H1 (cell line): Measurements from ENCODE around the gene CNIH3. TPM values are rescaled to one million over a fixed set of nuclear protein-coding genes. Genes with fewer than 3 reads are reported as not detected.

Source experiments
- CTCF ChIA-PET: fragments of 300-600 bp; sonication (Branson Sonifier 250); formaldehyde crosslinking; loops from one replicate; lab custom pipeline; 2021; ENCODE audit not compliant: partially characterized antibody; lab: Charles Lee
- POLR2A ChIA-PET: fragments of 300-600 bp; sonication (Branson Sonifier 250); formaldehyde crosslinking; loops from one replicate; lab custom pipeline; 2021; ENCODE audit warnings: inconsistent platforms; ENCODE audit not compliant: partially characterized antibody; lab: Charles Lee
- DNase-seq, 2 experiments: peaks; one replicate each; pipeline versions ENCODE4 v3.0.0 to v3.0.0-alpha.2; 2010 to 2022; ENCODE audit warnings: low spot score in 2 of 2, low read depth in 1 of 2, mixed read lengths in 1 of 2
- FAIRE-seq: peaks from 2 replicates; lab custom pipeline; 2011; peaks lifted over from hg19 to GRCh38; lab: Jason Lieb, UNC
- H2AFZ ChIP-seq: 2 replicates; pipeline ENCODE4 v1.8.1; 2012; ENCODE audit warnings: low read length, inconsistent platforms
- H2AK5ac ChIP-seq: 2 replicates; pipeline ENCODE4 v1.6.1; 2013; ENCODE audit warnings: low read depth, low read length
- H2BK120ac ChIP-seq: replicated peaks from 2 replicates; pipeline ENCODE3; 2013; ENCODE audit warnings: low read depth, low read length, inconsistent platforms
- H2BK12ac ChIP-seq: 2 replicates; pipeline ENCODE4 v1.6.1; 2013; ENCODE audit warnings: low read depth, low read length
- H2BK15ac ChIP-seq: 2 replicates; pipeline ENCODE4 v1.6.1; 2013; ENCODE audit warnings: low read length
- H2BK20ac ChIP-seq: 2 replicates; pipeline ENCODE4 v1.6.1; 2013; ENCODE audit warnings: low read length
- H2BK5ac ChIP-seq: 2 replicates; pipeline ENCODE4 v1.6.1; 2013; ENCODE audit warnings: low read depth, low read length
- H3K14ac ChIP-seq: 2 replicates; pipeline ENCODE4 v1.6.1; 2013; ENCODE audit warnings: inconsistent platforms; ENCODE audit not compliant: insufficient read length
- H3K18ac ChIP-seq: 2 replicates; pipeline ENCODE4 v1.6.1; 2013; ENCODE audit warnings: low read length; ENCODE audit errors: extremely low read depth
- H3K23ac ChIP-seq: 2 replicates; pipeline ENCODE4 v1.6.1; 2013; ENCODE audit warnings: inconsistent platforms; ENCODE audit not compliant: insufficient read length
- H3K23me2 ChIP-seq: 2 replicates; pipeline ENCODE4 v1.6.1; 2013; ENCODE audit warnings: low read depth, low read length
- H3K27ac ChIP-seq: 2 replicates; pipeline ENCODE4 v1.6.1; 2011; ENCODE audit warnings: low read depth, low read length, inconsistent platforms
- H3K27me3 ChIP-seq, 4 experiments: replicated peaks in 1 of 4; 1 replicate in 1 of 4; 2 replicates in 3 of 4; pipeline versions ENCODE4 v1.6.1 to v1.8.1; 2011 to 2013; ENCODE audit warnings: low read length in 3 of 4, mild to moderate bottlenecking in 3 of 4, inconsistent platforms in 2 of 4, mixed read lengths in 2 of 4, moderate library complexity in 1 of 4; ENCODE audit not compliant: control insufficient read depth in 3 of 4, insufficient read depth in 3 of 4; ENCODE audit errors: extremely low read depth in 1 of 4
- H3K36me3 ChIP-seq, 4 experiments: 2 replicates each; pipeline versions ENCODE4 v1.6.1 to v1.8.1; 2011 to 2013; ENCODE audit warnings: mild to moderate bottlenecking in 4 of 4, low read length in 3 of 4, moderate library complexity in 2 of 4, control low read depth in 1 of 4, inconsistent platforms in 1 of 4; ENCODE audit not compliant: insufficient read depth in 4 of 4, control insufficient read depth in 2 of 4
- H3K4ac ChIP-seq: replicated peaks from 2 replicates; pipeline ENCODE3; 2013; ENCODE audit warnings: low read length, low read depth, mixed read lengths, inconsistent platforms; ENCODE audit not compliant: insufficient read length
- H3K4me1 ChIP-seq, 4 experiments: replicated peaks in 1 of 4; 1 replicate in 1 of 4; 2 replicates in 3 of 4; pipeline versions ENCODE4 v1.6.1 to v1.8.1; 2011 to 2013; ENCODE audit warnings: low read length in 3 of 4, inconsistent platforms in 2 of 4, mixed read lengths in 1 of 4; ENCODE audit not compliant: insufficient read depth in 4 of 4, control insufficient read depth in 3 of 4
- H3K4me2 ChIP-seq, 2 experiments: 2 replicates each; pipeline versions ENCODE4 v1.6.1 to v1.8.1; 2011 to 2013; ENCODE audit warnings: low read depth in 2 of 2, low read length in 2 of 2, control low read depth in 1 of 2, inconsistent platforms in 1 of 2, mild to moderate bottlenecking in 1 of 2; ENCODE audit not compliant: insufficient read depth in 1 of 2
- H3K4me3 ChIP-seq, 4 experiments: fragments of 200-600, 300-600 bp in 1 of 4; sonication (generic), shearing (Covaris generic), sonication (Bioruptor Twin) in 1 of 4; 2 replicates each; pipeline versions ENCODE4 v1.5.1 to v1.8.1; 2011 to 2016; ENCODE audit warnings: low read length in 4 of 4, low read depth in 3 of 4, control low read depth in 2 of 4, inconsistent platforms in 2 of 4, mild to moderate bottlenecking in 2 of 4, mixed read lengths in 1 of 4, moderate library complexity in 1 of 4; ENCODE audit not compliant: insufficient read depth in 2 of 4; ENCODE audit errors: extremely low read depth in 1 of 4
- H3K56ac ChIP-seq: replicated peaks from 2 replicates; pipeline ENCODE3; 2013; ENCODE audit warnings: low read depth, mild to moderate bottlenecking, mixed read lengths, low read length, inconsistent platforms; ENCODE audit not compliant: insufficient read length
- H3K79me1 ChIP-seq: 2 replicates; pipeline ENCODE4 v1.6.1; 2013; ENCODE audit warnings: low read depth, low read length, control low read depth
- H3K79me2 ChIP-seq, 2 experiments: 2 replicates each; pipeline versions ENCODE4 v1.6.1 to v1.8.1; 2012 to 2013; ENCODE audit warnings: low read length in 2 of 2, mild to moderate bottlenecking in 2 of 2, inconsistent platforms in 1 of 2; ENCODE audit not compliant: insufficient read depth in 2 of 2, control insufficient read depth in 1 of 2
- H3K9ac ChIP-seq, 4 experiments: replicated peaks in 1 of 4; 1 replicate in 1 of 4; 2 replicates in 3 of 4; pipeline versions ENCODE4 v1.6.1 to v1.8.1; 2011 to 2013; ENCODE audit warnings: low read depth in 3 of 4, low read length in 3 of 4, control low read depth in 2 of 4, mild to moderate bottlenecking in 2 of 4, moderate library complexity in 2 of 4, inconsistent platforms in 1 of 4; ENCODE audit errors: extremely low read depth in 1 of 4
- H3K9me3 ChIP-seq, 2 experiments: 2 replicates each; pipeline versions ENCODE4 v1.6.1 to v1.8.1; 2012 to 2013; ENCODE audit warnings: mild to moderate bottlenecking in 2 of 2, moderate library complexity in 2 of 2, control low read depth in 1 of 2, inconsistent platforms in 1 of 2, low read depth in 1 of 2, low read length in 1 of 2, mixed read lengths in 1 of 2; ENCODE audit not compliant: insufficient read depth in 2 of 2
- H4K20me1 ChIP-seq, 2 experiments: replicated peaks in 1 of 2; 2 replicates each; pipeline versions ENCODE3 to v1.8.1; 2011 to 2013; ENCODE audit warnings: inconsistent platforms in 2 of 2, low read length in 2 of 2, mild to moderate bottlenecking in 1 of 2; ENCODE audit not compliant: insufficient read depth in 2 of 2, control insufficient read depth in 1 of 2
- H4K5ac ChIP-seq: 2 replicates; pipeline ENCODE4 v1.6.1; 2013; ENCODE audit warnings: low read length, low read depth, mixed read lengths, inconsistent platforms; ENCODE audit not compliant: insufficient read length
- H4K8ac ChIP-seq: 2 replicates; pipeline ENCODE4 v1.8.0; 2013; ENCODE audit warnings: mild to moderate bottlenecking, moderate library complexity, low read length, inconsistent platforms; ENCODE audit not compliant: insufficient read depth; ENCODE audit errors: extremely low read depth
- H4K91ac ChIP-seq: replicated peaks from 2 replicates; pipeline ENCODE3; 2013; ENCODE audit warnings: low read length, mixed read lengths, inconsistent platforms; ENCODE audit not compliant: insufficient read length
- ASH2L ChIP-seq: fragments of 200-600, 300-600 bp; sonication (generic); IDR thresholded peaks from one replicate; pipeline ENCODE4 v1.7.1; 2017; ENCODE audit warnings: low read length
- CBX5 ChIP-seq: fragments of 300-800, 300-1000 bp; sonication (generic); IDR thresholded peaks from 2 replicates; pipeline ENCODE4 v1.7.1; 2016; ENCODE audit warnings: antibody characterized with exemption, low read length, low read depth
- CHD1 ChIP-seq: IDR thresholded peaks from 2 replicates; pipeline ENCODE4 v1.6.1; 2012; ENCODE audit warnings: low read depth, low read length, improper control_type of control experiment
- EP300 ChIP-seq, 2 experiments: IDR thresholded peaks; 1 replicate in 1 of 2; 2 replicates in 1 of 2; pipeline ENCODE4 v1.6.1; 2011 to 2012; ENCODE audit warnings: low read depth in 2 of 2, low read length in 2 of 2, mild to moderate bottlenecking in 2 of 2, borderline replicate concordance in 1 of 2, inconsistent platforms in 1 of 2, moderate library complexity in 1 of 2
- HDAC6 ChIP-seq: IDR thresholded peaks from one replicate; pipeline ENCODE4 v1.7.1; 2012; ENCODE audit warnings: low read depth, mild to moderate bottlenecking, inconsistent platforms, low read length, moderate library complexity
- JUN ChIP-seq: IDR thresholded peaks from 2 replicates; pipeline ENCODE4 v1.6.1; 2011; ENCODE audit warnings: low read depth, mild to moderate bottlenecking, improper control_type of control experiment, low read length
- JUND ChIP-seq: IDR thresholded peaks from 2 replicates; pipeline ENCODE4 v1.6.1; 2011; ENCODE audit warnings: mild to moderate bottlenecking, improper control_type of control experiment, low read length
- KDM4A ChIP-seq: IDR thresholded peaks from one replicate; pipeline ENCODE4 v1.7.1; 2012; ENCODE audit warnings: low read depth, mild to moderate bottlenecking, moderate library complexity, low read length, inconsistent platforms; ENCODE audit not compliant: severe bottlenecking
- POU5F1 ChIP-seq: IDR thresholded peaks from 2 replicates; pipeline ENCODE4 v1.6.1; 2011; ENCODE audit warnings: low read depth, mild to moderate bottlenecking, low read length, moderate library complexity
- RBBP5 ChIP-seq: IDR thresholded peaks from 2 replicates; pipeline ENCODE4 v1.7.1; 2012; ENCODE audit warnings: low read depth, mild to moderate bottlenecking, inconsistent platforms, low read length, moderate library complexity, borderline replicate concordance
- RXRA ChIP-seq: IDR thresholded peaks from 2 replicates; pipeline ENCODE4 v1.6.1; 2011; ENCODE audit warnings: low read depth, mild to moderate bottlenecking, low read length, moderate library complexity; ENCODE audit not compliant: insufficient read depth
- ZNF274 ChIP-seq: IDR thresholded peaks from 2 replicates; pipeline ENCODE4 v1.7.0; 2012; ENCODE audit warnings: low read length, borderline replicate concordance; ENCODE audit errors: extremely low read depth
- WGBS, 2 experiments: shearing (Covaris generic) in 1 of 2; methylation state at CpG; one replicate each; pipeline versions ENCODE4 v1.1.6 to v1.1.7; 2013 to 2015; ENCODE audit warnings: low lambda C conversion rate in 2 of 2, mixed read lengths in 2 of 2, inconsistent platforms in 1 of 2, low coverage in 1 of 2, missing lambda C conversion rate in 1 of 2; ENCODE audit not compliant: insufficient replicate concordance in 2 of 2, insufficient coverage in 1 of 2, insufficient read length in 1 of 2; ENCODE audit errors: extremely low coverage in 1 of 2, missing lambda C conversion rate in 1 of 2; 5-methylcytosine and 5-hydroxymethylcytosine counted together
- polyA plus RNA-seq, 7 experiments: library from polyadenylated mRNA; depleted of rRNA in 3 of 7; stranded (reverse) in 5 of 7; unstranded in 2 of 7; fragments of >200 nt in 5 of 7; fragments of 200-250 nt in 2 of 7; gene quantifications; 1 replicate in 5 of 7; 2 replicates in 1 of 7; 4 replicates in 1 of 7; pipeline versions ENCODE4 v1.2.1 to v1.2.3, GENCODE V29; 2011 to 2013; ENCODE audit warnings: missing spikeins in 2 of 7, mixed read lengths in 2 of 7
- total RNA-seq: library from RNA; stranded (reverse); fragmentation: NEBNext Ultra II Directional; extraction: Animal tissue kit (Norgen Biotek cat#: 25700); gene quantifications from 2 replicates; pipeline ENCODE4 v1.2.1, GENCODE V29; 2021

CNIH3 gene
- total and polyA plus RNA-seq, 2 of the 8 experiments (the other 6 are each of a cell fraction or from before 2014, with no cell fraction given): 3.7 to 5.6 TPM

DNA sequence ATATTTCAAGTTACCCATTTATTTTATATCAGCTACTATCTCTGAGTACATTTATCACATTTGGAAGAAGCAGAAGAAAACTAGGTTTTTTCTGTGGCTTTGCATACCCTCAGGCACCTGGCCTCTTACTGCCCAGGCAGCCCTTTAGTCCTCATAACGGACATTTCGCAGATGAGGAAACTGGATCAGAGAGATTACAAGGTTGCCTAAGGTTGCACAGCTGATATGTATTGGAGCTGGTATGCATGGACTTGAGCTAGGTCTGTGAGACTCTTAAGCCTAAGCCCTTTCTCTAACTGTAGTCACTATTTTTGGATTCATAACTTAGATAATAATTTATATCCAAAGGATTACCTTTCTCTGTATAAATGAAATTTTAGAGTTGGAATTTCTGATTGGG is 4.0 kb downstream of the CNIH3 start:
- Histone ChIP-seq H3K4me2 (no peak overlapping the region), H2BK20ac (no peak overlapping the region), H4K91ac (no peak overlapping the region), H3K9ac (no peak overlapping the region), H3K14ac (no peak overlapping the region), H2BK15ac (no peak overlapping the region), H4K8ac (no peak overlapping the region), H3K4me3 (no peak overlapping the region), H3K27ac (no peak overlapping the region), H3K79me2 (no peaks in the 10 kb centered on the region), H3K79me1 (0 out of 2 replicates have a peak, but pooled peaks cover 2% of the 10 kb centered on the region), H2BK5ac (no peak overlapping the region), H3K23ac (no peak overlapping the region), H3K4ac (no peak overlapping the region), H3K36me3 (no peaks in the 10 kb centered on the region), H3K56ac (no peak overlapping the region), H3K23me2 (peaks cover 22% of the 10 kb centered on the region), H3K18ac (no peak overlapping the region), H2AFZ (no peak overlapping the region), H3K9me3 (peaks cover 3 to 4% of the 10 kb centered on the region in 2 experiments), H4K5ac (no peak overlapping the region), H2BK12ac (no peak overlapping the region), H3K4me1 (peaks cover 0 to 15% (median 11%) of the 10 kb centered on the region in 4 experiments; a peak in 6 of 7 replicates), H2AK5ac (no peak overlapping the region), H2BK120ac (no peak overlapping the region), H3K27me3 (peaks cover 34 to 53% (median 44%) of the 10 kb centered on the region in 4 experiments), H4K20me1 (peaks cover 0 to 5% of the 10 kb centered on the region in 2 experiments)
- POLR2A ChIA-PET: no interaction called here
- FAIRE-seq (no peak), DNase-seq (no peak)
- CTCF ChIA-PET: interaction anchor here (1.4 kb wide), 1 partner anchor 106 kb away, joined by 3 read pairs; no protein-coding TSS in a partner anchor
- WGBS, 2 experiments: 66% methylated on average over 2 of the region's 2 CpGs; no CpG with 5 or more reads in 1 of the 2 experiments
- TF ChIP-seq ASH2L (no peak), ZNF274 (no peak), EP300 (IDR thresholded peaks at IDR 0.05; ENCODE audit: borderline replicate concordance in 1 of 2, low read depth in 2 of 2, low read length in 2 of 2) (no peak), JUND (no peak), RXRA (no peak), CHD1 (no peak), CBX5 (no peak), RBBP5 (no peak), HDAC6 (no peak), KDM4A (no peak), JUN (no peak), POU5F1 (no peak)
